Fibroblast of the conjunctiva (primary cell): Measurements from ENCODE around the gene MAP2K2.
"Not testable (repeated sequence)": the region's sequence is repeated elsewhere in the genome, so short reads cannot be mapped to it uniquely, and the experiment has no call there.

Experiments used
- DNase-seq: peaks from one replicate; pipeline ENCODE4 v3.0.0-alpha.2; 2010; ENCODE audit warnings: low read depth

MAP2K2 gene

GRCh38 chr19:4123615-4124568 lies at the start of gene MAP2K2:
Gene MAP2K2, minus strand, starts transcription at chr19:4124122. Its CDS starts 247 bp downstream, at chr19:4123875.
- DNase-seq, result peak; percentile 84

GRCh38 chr19:4172861-4173473 lies 49.0 kb upstream of the MAP2K2 start:
- DNase-seq, result no peak

GRCh38 chr19:4171676-4172075 lies 47.8 kb upstream of the MAP2K2 start:
- DNase-seq, result no peak

- DNase-seq, result no peak
These were observed 40.3 kb upstream of the MAP2K2 start for GRCh38 chr19:4164262-4164661.

- DNase-seq, result no peak
These were observed 37.6 kb upstream of the MAP2K2 start for GRCh38 chr19:4161415-4162077.

GRCh38 chr19:4157971-4158370 lies 34.0 kb upstream of the MAP2K2 start:
- DNase-seq, result not testable (repeated sequence)

- DNase-seq, result no peak
These were observed 33.2 kb upstream of the MAP2K2 start for GRCh38 chr19:4157164-4157563.

GRCh38 chr19:4154571-4155312 lies 30.8 kb upstream of the MAP2K2 start:
- no peak for DNase-seq

GRCh38 chr19:4152241-4152998 lies 28.5 kb upstream of the MAP2K2 start:
- DNase-seq, result no peak

GRCh38 chr19:4151623-4152022 lies 27.7 kb upstream of the MAP2K2 start:
- DNase-seq, result no peak

- no peak for DNase-seq
These were observed 25.8 kb upstream of the MAP2K2 start for GRCh38 chr19:4149518-4150288.

GRCh38 chr19:4144666-4145249 lies 20.8 kb upstream of the MAP2K2 start:
- peak; percentile 31 for DNase-seq

GRCh38 chr19:4142916-4143315 lies 19.0 kb upstream of the MAP2K2 start:
- DNase-seq, result not testable (repeated sequence)

GRCh38 chr19:4140237-4140711 lies 16.4 kb upstream of the MAP2K2 start:
- DNase-seq, result peak; percentile 61

- DNase-seq, result no peak
These were observed 15.8 kb upstream of the MAP2K2 start for GRCh38 chr19:4139614-4140236.

- DNase-seq, result no peak
These were observed 14.5 kb upstream of the MAP2K2 start for GRCh38 chr19:4138445-4138844.

GRCh38 chr19:4136680-4137088 lies 12.8 kb upstream of the MAP2K2 start:
- no peak for DNase-seq

- DNase-seq, result not testable (repeated sequence)
These were observed 11.5 kb upstream of the MAP2K2 start for GRCh38 chr19:4135386-4135785.

- DNase-seq, result no peak
These were observed 10.4 kb upstream of the MAP2K2 start for GRCh38 chr19:4134351-4134750.
